HepG2 (cell line): ENCODE data around the gene GYS1. TPM values are rescaled to one million over a fixed set of nuclear protein-coding genes. Genes with fewer than 3 reads are reported as not detected.
A peak's percentile ranks its signal among the peaks of the same experiment; 100 is the strongest.

Experiments
- ATAC-seq: fragments of 200-7000 bp; cut with Tn5 transposase; 3 replicates; pipeline ENCODE4 v1.9.1; 2020; ENCODE audit warnings: mild to moderate bottlenecking, moderate library complexity
- BruUV-seq: library from RNA; stranded (reverse); fragments of 400-500 nt; replicated peaks from 2 replicates; lab custom pipeline; 2021; lab: Mats Ljungman, UMichigan
- CTCF ChIA-PET: fragments of 300-600 bp; formaldehyde crosslinking; extraction: SDS; loops from one replicate; lab custom pipeline; 2021; ENCODE audit warnings: low total read pairs, inconsistent platforms, low intra/inter-chr PET ratio; lab: Yijun Ruan, JAX
- POLR2A ChIA-PET: fragments of 350-600 bp; sonication (Branson Sonifier 250); formaldehyde crosslinking; loops from one replicate; lab custom pipeline; 2020; ENCODE audit warnings: antibody characterized with exemption, inconsistent platforms; lab: Yijun Ruan, JAX
- DNase-seq: peaks from one replicate; pipeline ENCODE4 v3.0.0-alpha.2; 2015; ENCODE audit warnings: low spot score
- FAIRE-seq: peaks from 3 replicates; lab custom pipeline; 2011; peaks lifted over from hg19 to GRCh38; lab: Jason Lieb, UNC
- H2AFZ ChIP-seq: one replicate; pipeline ENCODE4 v1.6.1; 2011; ENCODE audit warnings: low read length, inconsistent platforms
- H3K27ac ChIP-seq: fragments of 300-600 bp; 3 replicates; pipeline ENCODE4 v1.8.0; 2011; ENCODE audit warnings: mixed run types, mild to moderate bottlenecking, mixed read lengths, low read length, inconsistent platforms; ENCODE audit not compliant: insufficient read depth; ENCODE audit errors: extremely low read length
- H3K27me3 ChIP-seq, 2 experiments: fragments of 200-600 bp in 1 of 2; 2 replicates in 1 of 2; 3 replicates in 1 of 2; pipeline versions ENCODE4 v1.6.0 to v1.8.0; 2011; ENCODE audit warnings: low read length in 2 of 2, mild to moderate bottlenecking in 2 of 2, moderate library complexity in 2 of 2, inconsistent platforms in 1 of 2; ENCODE audit not compliant: insufficient read depth in 2 of 2, control insufficient read depth in 1 of 2
- H3K36me3 ChIP-seq, 2 experiments: fragments of 200-600 bp in 1 of 2; replicated peaks in 1 of 2; 2 replicates in 1 of 2; 3 replicates in 1 of 2; pipeline versions ENCODE4 v1.5.1 to v1.8.0; 2011; ENCODE audit warnings: low read length in 2 of 2, inconsistent platforms in 1 of 2; ENCODE audit not compliant: insufficient read depth in 2 of 2, control insufficient read depth in 1 of 2
- H3K4me1 ChIP-seq: 2 replicates; pipeline ENCODE4 v1.5.1; 2012; ENCODE audit warnings: low read length, inconsistent platforms; ENCODE audit not compliant: insufficient read depth
- H3K4me2 ChIP-seq: 2 replicates; pipeline ENCODE4 v1.6.0; 2011; ENCODE audit warnings: low read depth, low read length, inconsistent platforms
- H3K4me3 ChIP-seq, 3 experiments: fragments of 200-600 bp in 1 of 3; sonication (generic), shearing (Covaris generic) in 1 of 3; replicated peaks in 1 of 3; 2 replicates each; pipeline ENCODE4 v1.5.1; 2011 to 2016; ENCODE audit warnings: low read length in 3 of 3, inconsistent platforms in 2 of 3, low read depth in 2 of 3, mild to moderate bottlenecking in 2 of 3, control low read depth in 1 of 3, mixed read lengths in 1 of 3; ENCODE audit not compliant: insufficient read depth in 1 of 3
- H3K79me2 ChIP-seq: one replicate; pipeline ENCODE4 v1.6.1; 2011; ENCODE audit warnings: low read length, inconsistent platforms; ENCODE audit not compliant: insufficient read depth
- H3K9ac ChIP-seq: 2 replicates; pipeline ENCODE4 v1.6.0; 2011; ENCODE audit warnings: mild to moderate bottlenecking, low read depth, low read length, inconsistent platforms; ENCODE audit not compliant: insufficient read depth
- H3K9me3 ChIP-seq: 2 replicates; pipeline ENCODE4 v1.5.1; 2012; ENCODE audit warnings: mild to moderate bottlenecking, low read length
- H4K20me1 ChIP-seq: 2 replicates; pipeline ENCODE4 v1.6.0; 2011; ENCODE audit warnings: inconsistent platforms, mild to moderate bottlenecking, low read length, moderate library complexity; ENCODE audit not compliant: insufficient read depth
- CREB1 ChIP-seq, 2 experiments: fragments of 450-650 bp in 1 of 2; IDR thresholded peaks; 2 replicates each; pipeline ENCODE4 v1.6.1; 2016 to 2017; ENCODE audit warnings: control low read depth in 1 of 2, mild to moderate bottlenecking in 1 of 2, missing compliant biosample characterization in 1 of 2, missing genetic modification characterization in 1 of 2
- FOSL2 ChIP-seq: sonication (generic); formaldehyde crosslinking; IDR thresholded peaks from 2 replicates; pipeline ENCODE4 v1.4.0; 2020; ENCODE audit warnings: missing genetic modification reagents
- FOXP1 ChIP-seq, 2 experiments: fragments of 450-650 bp in 1 of 2; IDR thresholded peaks; 2 replicates each; pipeline ENCODE4 v1.6.1; 2017 to 2018; ENCODE audit warnings: antibody characterized with exemption in 1 of 2
- HNRNPUL1 ChIP-seq: fragments of 200-400 bp; formaldehyde crosslinking; IDR thresholded peaks from 2 replicates; pipeline ENCODE4 v1.6.1; 2017; ENCODE audit warnings: low read depth, mild to moderate bottlenecking, low read length, moderate library complexity
- NR2C2 ChIP-seq: sonication (generic); formaldehyde crosslinking; IDR thresholded peaks from 2 replicates; pipeline ENCODE4 v1.4.0; 2020; ENCODE audit warnings: missing genetic modification reagents, mild to moderate bottlenecking, moderate library complexity, borderline replicate concordance
- NR2F1 ChIP-seq, 2 experiments: fragments of 450-650 bp in 1 of 2; formaldehyde crosslinking in 1 of 2; IDR thresholded peaks; 2 replicates each; pipeline versions ENCODE4 v1.5.0 to v1.6.1; 2016 to 2020; ENCODE audit warnings: mild to moderate bottlenecking in 1 of 2, missing compliant biosample characterization in 1 of 2, missing genetic modification reagents in 1 of 2, moderate library complexity in 1 of 2
- SKI ChIP-seq: fragments of 450-650 bp; IDR thresholded peaks from one replicate; pipeline ENCODE4 v1.6.1; 2018; ENCODE audit warnings: mild to moderate bottlenecking; ENCODE audit not compliant: partially characterized antibody
- ZNF251 ChIP-seq: sonication (generic); formaldehyde crosslinking; IDR thresholded peaks from 2 replicates; pipeline ENCODE4 v1.9.0; 2021; ENCODE audit warnings: mild to moderate bottlenecking, missing genetic modification reagents
- ZNF572 ChIP-seq: sonication (generic); formaldehyde crosslinking; IDR thresholded peaks from 2 replicates; pipeline ENCODE4 v1.5.1; 2020; ENCODE audit warnings: mild to moderate bottlenecking, missing genetic modification reagents
- WGBS: methylation state at CpG from one replicate; pipeline ENCODE4 v1.1.6; 2017; ENCODE audit warnings: low lambda C conversion rate; 5-methylcytosine and 5-hydroxymethylcytosine counted together
- in situ Hi-C: cut with HindIII; loops from 2 replicates; pipeline ENCODE4 v1.10.0; 2017; ENCODE audit warnings: low pct_unique_long_range_greater_than_20kb; ENCODE audit not compliant: extremely low pct_ligation_motif_present
- intact Hi-C: fragments of 100-400 bp; cut with micrococcal nuclease; formaldehyde crosslinking; loops from one replicate; pipeline ENCODE4 v1.10.0; 2022; ENCODE audit not compliant: unreplicated experiment
- polyA plus RNA-seq, 8 experiments: library from polyadenylated mRNA; depleted of rRNA in 3 of 8; stranded (reverse) in 7 of 8; unstranded in 1 of 8; fragments of >200 nt; fragmentation: Illumina TruSeq in 4 of 8; extraction: Trizol in 4 of 8; gene quantifications; 2 replicates each; pipeline versions ENCODE4 v1.2.1 to v1.2.3, GENCODE V29; 2011 to 2016; ENCODE audit warnings: low read depth in 4 of 8, missing spikeins in 1 of 8, mixed read lengths in 1 of 8; ENCODE audit not compliant: insufficient read depth in 1 of 8
- total RNA-seq, 5 experiments: library from RNA; depleted of rRNA; stranded (reverse); fragments of >200 nt; fragmentation: Illumina TruSeq; extraction: Trizol; gene quantifications; 2 replicates each; pipeline ENCODE4 v1.2.3, GENCODE V29; 2016; ENCODE audit warnings: low read depth in 1 of 5
- TF ChIP-seq, protein P1 (sequence below): sonication (generic); formaldehyde crosslinking; IDR thresholded peaks from 2 replicates; pipeline ENCODE4 v1.5.0; 2020; ENCODE audit warnings: mild to moderate bottlenecking, missing genetic modification reagents, borderline replicate concordance
- TF ChIP-seq, protein P2 (sequence below): fragments of 450-650 bp; IDR thresholded peaks from 2 replicates; pipeline ENCODE4 v1.6.1; 2016

GYS1 gene
- total and polyA plus RNA-seq, 2 of the 13 experiments (the other 11 are each of a cell fraction or from before 2014, with no cell fraction given): 18.4 to 42.1 TPM

GRCh38 chr19:49022116-49022515 lies 29.0 kb upstream of the GYS1 start (continued):
- TF ChIP-seq, protein P1, sequence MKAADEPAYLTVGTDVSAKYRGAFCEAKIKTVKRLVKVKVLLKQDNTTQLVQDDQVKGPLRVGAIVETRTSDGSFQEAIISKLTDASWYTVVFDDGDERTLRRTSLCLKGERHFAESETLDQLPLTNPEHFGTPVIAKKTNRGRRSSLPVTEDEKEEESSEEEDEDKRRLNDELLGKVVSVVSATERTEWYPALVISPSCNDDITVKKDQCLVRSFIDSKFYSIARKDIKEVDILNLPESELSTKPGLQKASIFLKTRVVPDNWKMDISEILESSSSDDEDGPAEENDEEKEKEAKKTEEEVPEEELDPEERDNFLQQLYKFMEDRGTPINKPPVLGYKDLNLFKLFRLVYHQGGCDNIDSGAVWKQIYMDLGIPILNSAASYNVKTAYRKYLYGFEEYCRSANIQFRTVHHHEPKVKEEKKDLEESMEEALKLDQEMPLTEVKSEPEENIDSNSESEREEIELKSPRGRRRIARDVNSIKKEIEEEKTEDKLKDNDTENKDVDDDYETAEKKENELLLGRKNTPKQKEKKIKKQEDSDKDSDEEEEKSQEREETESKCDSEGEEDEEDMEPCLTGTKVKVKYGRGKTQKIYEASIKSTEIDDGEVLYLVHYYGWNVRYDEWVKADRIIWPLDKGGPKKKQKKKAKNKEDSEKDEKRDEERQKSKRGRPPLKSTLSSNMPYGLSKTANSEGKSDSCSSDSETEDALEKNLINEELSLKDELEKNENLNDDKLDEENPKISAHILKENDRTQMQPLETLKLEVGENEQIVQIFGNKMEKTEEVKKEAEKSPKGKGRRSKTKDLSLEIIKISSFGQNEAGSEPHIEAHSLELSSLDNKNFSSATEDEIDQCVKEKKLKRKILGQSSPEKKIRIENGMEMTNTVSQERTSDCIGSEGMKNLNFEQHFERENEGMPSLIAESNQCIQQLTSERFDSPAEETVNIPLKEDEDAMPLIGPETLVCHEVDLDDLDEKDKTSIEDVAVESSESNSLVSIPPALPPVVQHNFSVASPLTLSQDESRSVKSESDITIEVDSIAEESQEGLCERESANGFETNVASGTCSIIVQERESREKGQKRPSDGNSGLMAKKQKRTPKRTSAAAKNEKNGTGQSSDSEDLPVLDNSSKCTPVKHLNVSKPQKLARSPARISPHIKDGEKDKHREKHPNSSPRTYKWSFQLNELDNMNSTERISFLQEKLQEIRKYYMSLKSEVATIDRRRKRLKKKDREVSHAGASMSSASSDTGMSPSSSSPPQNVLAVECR (CRISPR knock-in tag): no peak
- TF ChIP-seq ZNF251 (CRISPR knock-in tag): no peak

DNA sequence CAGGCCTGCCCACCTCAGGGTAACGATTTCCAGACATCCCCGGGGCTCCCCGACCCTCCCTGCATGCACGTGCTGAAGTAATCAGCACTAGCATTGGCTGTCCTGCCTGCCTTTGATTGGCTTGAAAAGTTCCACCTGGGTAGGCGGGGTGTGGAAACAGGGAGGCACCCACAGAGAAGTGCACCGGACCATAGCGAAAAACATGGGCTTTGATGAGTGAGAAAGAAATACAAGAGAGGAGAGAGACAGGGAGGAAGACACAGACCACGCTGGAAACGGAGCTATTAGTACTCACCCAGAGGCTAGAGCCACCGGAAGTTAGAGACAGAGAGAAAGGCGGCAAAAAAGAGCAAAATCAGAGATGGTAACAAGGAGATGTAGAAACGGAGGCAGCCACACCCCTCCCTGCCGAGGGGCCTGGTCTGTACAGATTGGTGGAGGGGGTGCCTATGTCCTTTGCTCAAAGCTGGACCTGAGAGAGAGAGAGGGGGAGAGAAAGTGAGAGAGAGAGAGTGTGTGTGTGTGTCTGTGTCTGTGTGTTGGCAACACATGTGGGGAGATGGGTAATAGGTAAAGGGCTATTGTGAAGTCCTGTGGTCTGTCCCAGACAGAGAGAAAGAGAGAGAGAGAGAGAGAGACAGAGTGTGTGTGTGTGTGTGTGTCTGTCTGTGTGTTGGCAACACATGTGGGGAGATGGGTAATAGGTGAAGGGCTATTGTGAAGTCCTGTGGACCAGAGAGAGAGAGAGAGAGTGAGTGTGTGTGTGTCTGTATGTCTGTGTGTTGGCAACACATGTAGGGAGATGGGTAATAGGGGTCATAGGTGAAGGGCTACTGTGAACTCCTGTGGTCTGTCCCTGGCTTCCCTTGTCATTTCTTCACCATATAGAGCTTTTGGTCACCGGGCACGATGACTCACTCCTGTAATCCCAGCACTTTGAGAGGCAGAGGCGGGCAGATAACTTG lies 28.1 kb upstream of the GYS1 start:
- Histone ChIP-seq H3K9ac (no peak overlapping the region), H3K4me2 (no peak overlapping the region), H3K4me3 (no peak overlapping the region), H3K36me3 (no peaks in the 10 kb centered on the region; a peak in 1 of 5 replicates), H4K20me1 (no peaks in the 10 kb centered on the region), H2AFZ (no peak overlapping the region)
- no peak for FAIRE-seq
- TF ChIP-seq CREB1 (IDR thresholded peaks at IDR 0.05): 0 out of 2 replicates have a peak, but pooled peaks have one; percentile 15
- TF ChIP-seq CREB1 (CRISPR knock-in tag; IDR thresholded peaks at IDR 0.05): no peak
- TF ChIP-seq, protein P2, sequence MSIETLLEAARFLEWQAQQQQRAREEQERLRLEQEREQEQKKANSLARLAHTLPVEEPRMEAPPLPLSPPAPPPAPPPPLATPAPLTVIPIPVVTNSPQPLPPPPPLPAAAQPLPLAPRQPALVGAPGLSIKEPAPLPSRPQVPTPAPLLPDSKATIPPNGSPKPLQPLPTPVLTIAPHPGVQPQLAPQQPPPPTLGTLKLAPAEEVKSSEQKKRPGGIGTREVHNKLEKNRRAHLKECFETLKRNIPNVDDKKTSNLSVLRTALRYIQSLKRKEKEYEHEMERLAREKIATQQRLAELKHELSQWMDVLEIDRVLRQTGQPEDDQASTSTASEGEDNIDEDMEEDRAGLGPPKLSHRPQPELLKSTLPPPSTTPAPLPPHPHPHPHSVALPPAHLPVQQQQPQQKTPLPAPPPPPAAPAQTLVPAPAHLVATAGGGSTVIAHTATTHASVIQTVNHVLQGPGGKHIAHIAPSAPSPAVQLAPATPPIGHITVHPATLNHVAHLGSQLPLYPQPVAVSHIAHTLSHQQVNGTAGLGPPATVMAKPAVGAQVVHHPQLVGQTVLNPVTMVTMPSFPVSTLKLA: peak; percentile 10; the same call in 1 of the 2 replicates
- TF ChIP-seq FOXP1 (IDR thresholded peaks at IDR 0.05): 0 out of 2 replicates have a peak, but pooled peaks have one; percentile 11
- TF ChIP-seq FOXP1 (CRISPR knock-in tag; IDR thresholded peaks at IDR 0.05): no peak
- peak; percentile 43 for TF ChIP-seq SKI
- TF ChIP-seq HNRNPUL1: no peak
- 0 out of 2 replicates have a peak, but pooled peaks have one; percentile 22 for TF ChIP-seq NR2C2 (CRISPR knock-in tag)
- peak in 1 of 2 experiments; percentile 63; a peak in 2 of 4 replicates for TF ChIP-seq NR2F1 (CRISPR knock-in tag; IDR thresholded peaks at IDR 0.05)
- TF ChIP-seq FOSL2 (CRISPR knock-in tag): peak; percentile 64
- no peak for TF ChIP-seq ZNF572 (CRISPR knock-in tag)
- TF ChIP-seq, all 625 proteins: peak for 7
- ChIA-PET CTCF (no interaction called here), POLR2A (interaction anchor here (1.2 kb wide), 1 partner anchor 28 kb away, joined by 4 read pairs; the partner anchor contains the start of genes GYS1 and RUVBL2)
- DNase-seq (peak; percentile 23), ATAC-seq (no peak)
- intact Hi-C loops (no loop called here), in situ Hi-C loops (no loop called here)
- no peaks in the 10 kb centered on the region for H3K79me2 ChIP-seq
- peaks cover 0 to 25% of the 10 kb centered on the region in 2 experiments; a peak in 3 of 5 replicates for H3K27me3 ChIP-seq
- H3K27ac ChIP-seq: no peak overlapping the region
- BruUV-seq: no TSS peak
- H3K4me1 ChIP-seq: peaks cover 27% of the 10 kb centered on the region
- no peaks in the 10 kb centered on the region for H3K9me3 ChIP-seq
- WGBS: 14% methylated on average over 16 of the region's 16 CpGs
